ENCODE measurements around the gene NPAS3.
A peak's percentile ranks its signal among the peaks of the same experiment; 100 is the strongest.

Gene NPAS3

DNA sequence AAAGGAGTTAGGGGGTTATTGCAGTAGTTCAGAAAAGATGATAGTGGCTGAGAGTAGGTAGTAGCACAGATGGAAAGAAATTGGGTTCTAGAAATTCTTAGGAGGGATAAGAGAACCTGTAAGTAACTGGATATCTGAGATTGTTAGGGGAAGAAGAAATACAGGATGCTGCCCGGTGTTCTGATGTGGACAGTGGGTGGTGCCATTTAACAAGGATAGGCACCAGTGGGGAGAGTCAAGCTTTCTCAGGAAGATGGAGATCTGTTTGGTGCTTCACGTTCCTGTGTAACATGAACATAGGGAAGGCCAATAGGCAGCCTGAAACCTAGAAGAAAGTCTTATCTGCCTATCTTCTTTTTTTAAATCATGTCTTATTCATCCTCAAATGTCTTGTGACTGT is 245.9 kb downstream of the NPAS3 start:
- DNase-seq (ENCODE audit: low spot score) = no peak

DNA sequence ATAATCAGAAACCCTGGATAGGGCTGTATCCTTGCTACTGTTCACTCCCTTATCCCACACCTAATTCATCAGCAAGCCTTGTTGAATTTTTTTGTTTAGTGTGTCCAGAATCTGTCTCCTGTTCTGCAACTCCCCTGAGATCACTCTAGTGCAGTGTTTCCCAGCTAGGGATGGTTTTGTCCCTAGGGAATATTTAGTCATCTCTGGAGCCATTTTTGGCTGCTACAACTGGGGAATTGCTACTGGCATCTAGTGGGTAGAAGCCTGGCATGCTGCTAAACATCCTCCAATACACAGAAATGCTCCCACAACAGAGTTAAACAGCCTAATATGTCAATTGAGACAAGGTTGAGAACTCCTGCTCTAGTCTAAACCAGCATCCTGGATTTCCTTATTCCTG is 248.0 kb downstream of the NPAS3 start:
- no peak for DNase-seq (ENCODE audit: low spot score)

DNA sequence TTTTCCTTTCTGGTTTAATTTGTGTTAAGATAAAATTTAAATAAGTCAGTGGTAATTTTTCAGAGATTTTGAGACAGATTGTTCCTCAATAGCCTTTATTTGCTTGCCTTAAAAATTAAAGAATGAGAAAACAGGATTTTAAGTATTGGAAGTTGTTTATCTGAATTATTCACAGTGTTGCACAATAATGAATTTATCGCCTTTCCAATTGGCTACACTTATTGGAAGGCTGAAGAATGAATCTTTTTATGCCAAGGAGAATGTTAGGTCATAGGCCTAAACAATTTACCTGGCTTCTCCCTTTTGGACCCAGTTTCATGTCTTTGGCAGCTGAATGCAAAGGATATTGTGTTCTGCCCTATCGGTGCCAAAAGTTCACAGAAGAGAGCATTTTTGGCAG is 250.2 kb downstream of the NPAS3 start:
- no peak for DNase-seq (ENCODE audit: low spot score)

DNA sequence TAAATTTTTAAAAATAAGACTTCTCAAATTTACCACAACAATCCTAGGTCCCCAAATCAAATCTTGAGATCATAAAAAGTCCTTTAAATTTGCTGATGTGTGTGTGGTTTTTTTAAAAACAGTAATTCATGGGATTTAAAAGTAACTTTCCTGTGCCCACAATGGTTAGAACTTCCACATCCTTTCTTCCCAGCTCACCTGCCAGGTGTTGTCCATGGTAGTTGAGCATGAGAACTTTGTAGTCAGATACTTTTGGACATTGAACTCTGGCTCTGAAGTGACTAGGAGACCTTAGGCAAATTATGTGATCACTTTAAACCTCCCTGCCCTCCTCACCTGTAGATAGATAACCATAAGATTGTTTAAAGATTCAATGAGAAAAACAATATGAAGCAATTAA is 253.2 kb downstream of the NPAS3 start:
- DNase-seq (ENCODE audit: low spot score) = no peak

DNA sequence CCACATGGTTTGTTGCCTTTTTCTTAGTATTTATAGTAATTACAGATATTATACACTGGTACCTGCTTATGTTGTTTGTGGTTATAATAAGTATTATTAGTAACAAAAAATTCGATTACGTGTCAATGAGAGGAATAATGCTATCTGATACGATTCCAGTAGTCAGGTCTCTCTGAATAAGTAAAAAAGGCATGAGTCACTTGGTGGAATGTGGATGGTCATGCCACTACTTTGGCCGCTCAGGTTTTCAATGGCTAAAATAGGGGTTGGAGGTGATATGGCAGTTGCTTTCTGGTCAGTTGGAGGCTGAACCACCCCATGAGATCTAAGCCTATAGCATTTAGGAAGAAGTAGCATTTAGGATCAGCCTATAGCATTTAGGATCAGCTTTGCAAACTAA is 255.9 kb downstream of the NPAS3 start:
- DNase-seq (ENCODE audit: low spot score) = no peak

DNA sequence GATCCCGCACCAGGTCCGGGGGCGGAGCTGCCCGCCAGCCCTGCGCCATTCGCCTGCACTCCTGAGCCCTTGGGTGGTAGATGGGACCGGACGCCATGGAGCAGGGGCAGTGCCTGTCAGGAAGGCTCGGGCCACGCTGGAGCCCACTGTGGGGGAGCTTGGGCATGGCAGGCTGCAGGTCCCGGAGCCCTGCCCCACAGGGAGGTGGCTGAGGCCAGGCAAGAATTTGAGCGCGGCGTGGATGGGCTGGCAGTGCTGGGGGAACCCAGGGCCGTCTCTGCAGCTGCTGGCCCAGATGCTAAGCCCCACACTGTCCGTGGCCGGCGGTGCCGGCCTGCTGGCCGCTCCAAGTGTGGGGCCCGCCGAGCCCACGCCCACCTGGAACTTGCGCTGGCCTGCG is 260.0 kb downstream of the NPAS3 start:
- DNase-seq (ENCODE audit: low spot score) = no peak

DNA sequence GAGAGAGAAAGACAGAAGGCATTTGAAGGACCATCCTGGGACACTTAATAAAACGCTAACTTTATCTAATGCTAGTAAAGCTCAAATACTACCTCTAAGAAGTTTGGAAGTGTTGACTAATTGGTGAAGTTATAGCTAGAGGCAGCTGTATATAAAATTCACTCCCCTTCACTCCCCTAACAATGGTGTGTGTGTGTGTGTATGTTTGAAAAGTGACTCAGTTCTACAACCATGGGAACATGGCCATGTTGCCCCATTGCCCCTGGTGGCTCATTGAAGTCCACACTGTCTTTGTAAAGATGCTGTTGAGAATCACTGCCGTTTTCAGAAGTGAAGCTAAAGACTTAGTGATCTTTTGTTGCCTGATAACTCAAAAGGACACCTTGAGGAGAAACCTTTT is 262.4 kb downstream of the NPAS3 start:
- no peak for DNase-seq (ENCODE audit: low spot score)

DNA sequence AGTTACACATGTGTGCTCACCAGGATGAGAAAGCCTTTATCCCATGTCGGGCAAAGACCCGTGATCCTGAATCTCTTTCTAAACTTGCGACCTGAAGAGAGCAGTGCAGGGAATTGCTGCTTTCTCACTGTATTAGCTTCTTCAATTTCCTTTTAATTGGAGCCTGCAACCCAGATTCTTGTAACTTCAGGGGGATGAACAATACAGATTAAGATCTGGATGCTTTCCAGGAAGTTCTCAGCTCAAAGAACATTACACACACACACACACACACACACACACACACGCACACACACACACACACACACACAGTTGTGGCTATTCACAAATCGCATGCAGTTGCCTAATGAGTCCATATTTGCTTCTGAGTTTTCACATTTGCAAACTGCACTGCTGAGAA is 268.3 kb downstream of the NPAS3 start:
- no peak for DNase-seq (ENCODE audit: low spot score)

DNA sequence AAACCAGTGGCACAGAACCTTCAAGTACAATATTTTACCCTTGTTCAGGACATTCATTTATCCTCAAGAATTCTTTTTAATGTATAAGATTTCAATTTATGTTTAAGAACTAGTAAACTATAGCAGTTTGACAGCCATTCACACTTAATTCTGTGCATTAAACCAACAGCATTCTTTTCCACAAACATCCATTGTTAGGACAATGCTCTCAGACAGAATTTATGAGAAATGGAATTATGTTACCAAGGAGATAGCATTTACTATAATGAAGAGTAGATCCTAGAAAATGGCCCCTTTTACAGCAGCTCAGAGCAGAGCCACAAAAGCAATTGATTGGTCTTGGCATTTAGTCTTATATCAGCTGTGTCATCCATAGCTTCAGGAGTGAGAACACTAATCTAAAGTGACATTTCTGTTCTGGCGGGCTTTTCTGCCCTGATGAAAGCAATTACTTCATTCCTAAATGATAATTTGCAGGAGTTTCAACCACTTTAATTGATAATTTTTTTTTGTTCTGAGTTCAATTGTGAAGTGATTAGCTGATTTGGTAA is 268.9 kb downstream of the NPAS3 start:
- no peak for DNase-seq (ENCODE audit: low spot score)

DNA sequence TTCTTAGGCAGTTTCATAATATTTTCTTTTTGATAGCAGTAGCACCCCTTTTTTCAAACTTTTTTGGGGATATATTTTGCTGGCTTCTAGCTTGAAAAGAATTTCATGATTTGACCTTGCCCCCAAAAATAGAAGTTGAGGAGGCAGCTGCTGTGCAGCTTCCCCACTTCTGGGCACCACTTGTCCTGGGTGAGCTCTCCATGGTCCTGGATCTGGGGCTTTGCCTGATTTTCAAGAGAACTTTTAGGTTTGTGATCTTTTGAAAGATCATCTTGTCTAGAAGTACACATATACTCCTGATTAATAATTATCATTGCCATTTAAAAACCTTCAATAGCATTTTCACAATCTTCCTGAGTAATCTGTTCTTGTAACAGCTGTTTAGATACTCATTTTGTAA is 271.6 kb downstream of the NPAS3 start:
- peak; percentile 26 for DNase-seq (ENCODE audit: low spot score)

DNA sequence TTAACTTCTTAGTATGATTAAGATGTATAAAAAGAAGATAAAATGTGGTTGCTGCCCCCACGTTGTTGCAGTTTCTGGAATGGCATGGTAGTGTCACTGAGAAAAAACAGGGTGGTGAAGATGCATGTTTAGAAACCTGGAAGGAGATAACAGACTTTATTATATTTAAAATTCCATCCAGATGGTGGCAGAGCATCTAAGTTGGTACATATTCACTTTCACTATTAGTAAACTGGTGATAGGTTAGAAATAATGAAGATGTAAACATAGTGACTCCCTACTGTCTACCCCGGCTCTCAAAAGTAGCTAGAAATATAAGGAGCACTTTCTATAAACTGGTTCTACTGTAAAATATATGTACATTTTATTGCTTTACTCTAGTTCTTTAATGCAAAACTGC is 279.3 kb downstream of the NPAS3 start:
- no peak for DNase-seq (ENCODE audit: low spot score)

DNA sequence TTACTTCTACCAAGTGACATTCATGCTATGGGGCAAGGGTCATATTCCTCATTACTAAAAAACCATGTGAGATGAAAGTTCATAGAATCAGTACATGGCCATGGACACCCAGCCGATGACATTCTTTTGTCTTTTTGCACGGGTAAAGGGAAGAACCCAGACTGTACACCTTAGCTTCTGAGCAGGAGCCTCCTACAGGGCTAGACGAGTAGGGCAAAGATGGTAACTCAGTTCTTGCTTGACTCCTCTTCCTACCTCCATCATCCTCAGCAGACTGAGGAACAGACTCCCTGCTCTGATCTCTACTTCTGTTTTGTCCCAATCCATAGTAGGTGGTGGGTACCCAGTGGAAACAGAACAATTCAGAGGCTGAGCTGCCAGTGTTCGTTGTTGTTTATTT is 281.3 kb downstream of the NPAS3 start:
- no peak for DNase-seq (ENCODE audit: low spot score)

DNA sequence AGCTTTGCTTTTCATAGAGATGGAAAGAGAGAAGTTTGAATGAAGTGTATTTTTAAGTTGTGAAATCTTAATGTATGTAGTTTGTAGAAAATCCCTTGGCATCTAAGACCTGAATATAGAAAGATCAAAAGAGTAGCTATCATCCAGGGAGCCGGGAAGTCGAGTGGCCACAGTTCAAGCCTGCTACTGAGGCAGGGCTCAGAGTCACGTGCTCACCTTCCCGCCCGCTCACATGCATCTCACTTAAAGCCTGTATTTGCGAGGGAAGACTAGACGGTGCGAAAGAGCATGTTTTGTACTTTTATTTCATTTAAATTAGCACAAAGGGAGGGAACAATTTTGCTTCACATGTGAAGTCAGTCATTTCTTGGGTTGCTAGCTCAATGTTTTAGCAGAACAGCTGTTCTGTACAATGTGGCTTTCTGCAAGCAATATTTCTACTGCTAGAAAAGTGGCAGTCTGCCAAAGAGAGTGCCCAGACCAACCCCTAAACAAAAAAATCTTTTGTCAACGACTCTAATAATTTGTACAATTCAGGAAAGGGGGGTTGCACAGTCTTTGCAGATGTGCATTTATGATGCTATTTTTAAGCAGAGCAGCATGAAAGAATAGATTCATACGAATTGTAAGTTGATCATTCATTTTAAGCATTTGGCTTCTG is 290.7 kb downstream of the NPAS3 start:
- DNase-seq (ENCODE audit: low spot score) = no peak

DNA sequence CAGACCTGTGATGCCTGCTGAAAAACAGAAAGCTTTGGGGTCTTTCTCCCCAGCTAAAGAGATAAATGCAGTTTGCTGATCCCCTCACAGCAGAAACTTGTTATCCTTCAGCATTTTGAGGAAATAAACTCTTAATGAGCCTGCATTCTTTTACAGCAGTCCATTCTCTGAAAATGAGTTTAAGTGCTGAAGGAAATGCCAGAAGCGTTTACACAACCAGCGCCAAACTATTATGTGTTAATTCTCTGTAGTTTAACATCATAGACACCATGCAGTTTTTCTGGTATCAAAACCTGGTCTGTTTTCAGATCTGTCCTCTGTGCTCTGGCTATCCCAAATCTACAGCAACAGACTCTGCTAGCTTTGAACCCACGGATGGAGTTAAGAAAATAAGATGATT is 291.3 kb downstream of the NPAS3 start:
- DNase-seq (ENCODE audit: low spot score) = no peak

DNA sequence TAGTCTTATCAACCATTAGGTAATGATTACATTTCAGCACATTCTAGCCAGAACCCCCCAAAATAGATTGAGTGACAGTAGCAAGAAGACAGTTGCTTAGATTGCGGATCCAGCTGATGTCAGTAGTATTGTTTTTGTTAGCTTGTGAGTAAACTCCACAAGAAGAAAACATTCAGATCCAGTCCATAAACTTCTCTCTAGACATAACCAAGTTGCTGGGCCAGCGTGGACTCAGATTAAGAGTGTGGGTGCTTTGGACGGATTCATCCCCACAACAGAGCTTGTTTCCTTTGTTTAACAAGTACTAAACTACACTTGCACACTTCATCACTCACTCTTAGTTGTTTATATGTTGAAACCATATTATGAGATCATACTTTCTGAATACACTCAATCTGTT is 293.4 kb downstream of the NPAS3 start:
- DNase-seq (ENCODE audit: low spot score) = no peak

DNA sequence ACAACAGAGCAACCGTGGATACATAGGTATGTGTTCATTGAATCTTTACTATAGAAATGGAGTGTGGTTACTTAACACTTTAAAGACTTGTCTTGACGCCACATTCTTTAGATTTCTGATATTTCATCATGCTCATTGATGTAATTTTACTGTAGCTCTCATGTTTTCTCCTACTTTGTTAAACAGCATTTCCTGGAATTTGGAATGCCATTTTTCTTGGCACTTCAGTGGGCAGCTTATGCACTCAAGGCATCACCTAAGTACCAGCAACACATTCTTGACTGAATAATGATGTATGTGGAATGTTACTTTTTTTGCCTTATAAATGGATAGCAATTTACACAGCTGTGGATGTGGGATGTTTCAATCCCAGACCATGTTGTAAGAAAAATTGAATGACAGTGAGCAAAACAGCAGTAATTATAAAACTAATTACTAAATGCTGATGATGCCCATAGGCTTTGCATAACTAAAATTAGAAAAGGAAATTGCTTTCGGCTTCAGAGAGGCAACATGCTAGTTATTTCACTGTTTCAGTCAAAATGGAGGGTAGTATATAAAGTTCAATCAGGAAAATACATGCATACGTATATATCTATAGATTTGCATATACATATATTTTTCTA is 298.5 kb downstream of the NPAS3 start:
- DNase-seq (ENCODE audit: low spot score) = no peak

DNA sequence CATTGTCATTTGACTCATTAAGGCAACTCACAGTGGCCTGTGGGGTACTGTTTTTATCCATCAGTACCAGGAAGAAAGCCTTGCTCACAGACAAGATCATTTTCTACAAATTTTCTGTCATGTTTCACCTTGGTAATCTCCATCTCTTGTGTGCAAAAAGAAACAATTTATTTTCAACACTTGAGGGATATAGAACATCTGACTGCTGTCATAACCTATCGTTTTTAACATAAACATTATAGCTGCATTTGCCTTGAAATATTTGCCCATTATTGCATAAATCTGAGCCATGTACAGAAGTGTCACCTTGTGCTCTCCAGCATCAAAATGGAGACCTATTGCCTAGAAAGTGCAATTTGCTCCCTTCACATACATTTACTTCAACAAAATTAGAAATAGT is 300.8 kb downstream of the NPAS3 start:
- no peak for DNase-seq (ENCODE audit: low spot score)

DNA sequence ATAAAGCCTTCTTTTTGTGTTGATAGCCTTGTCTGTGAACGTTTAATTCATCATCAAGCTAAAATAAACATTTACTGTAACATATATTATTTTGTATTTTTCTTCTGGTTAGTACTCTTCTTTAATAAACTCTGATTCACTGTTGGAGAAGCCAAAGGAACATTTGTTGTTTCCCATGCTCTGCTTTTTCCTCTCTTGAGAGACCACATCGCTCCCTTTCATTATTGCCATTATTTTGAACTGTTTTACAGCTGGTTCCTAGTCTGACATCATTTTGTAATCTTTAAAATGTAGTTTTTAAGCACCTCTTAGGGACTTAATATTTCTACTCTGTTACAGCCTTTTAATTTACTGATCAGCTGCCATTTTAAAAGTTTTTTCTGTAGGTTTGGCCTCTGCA is 301.8 kb downstream of the NPAS3 start:
- no peak for DNase-seq (ENCODE audit: low spot score)

DNA sequence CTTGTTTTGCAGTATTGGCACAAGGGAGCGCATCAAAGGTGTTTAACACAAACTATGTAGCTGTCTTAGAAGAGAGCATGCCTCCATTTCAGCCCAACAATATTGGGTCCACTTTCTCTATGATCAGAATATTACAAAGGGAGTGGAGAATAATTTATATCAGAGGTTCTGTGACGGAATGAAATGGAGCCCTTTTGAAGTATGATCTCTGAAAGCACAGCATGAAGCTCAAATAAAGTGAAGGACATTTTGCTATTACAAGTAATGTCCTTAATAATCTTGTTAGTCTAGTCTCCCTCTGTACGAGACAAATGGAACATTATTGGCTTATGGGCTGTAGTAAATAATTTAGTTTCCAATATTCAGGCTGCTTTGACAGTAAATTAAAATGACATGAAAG is 302.7 kb downstream of the NPAS3 start:
- no peak for DNase-seq (ENCODE audit: low spot score)

DNA sequence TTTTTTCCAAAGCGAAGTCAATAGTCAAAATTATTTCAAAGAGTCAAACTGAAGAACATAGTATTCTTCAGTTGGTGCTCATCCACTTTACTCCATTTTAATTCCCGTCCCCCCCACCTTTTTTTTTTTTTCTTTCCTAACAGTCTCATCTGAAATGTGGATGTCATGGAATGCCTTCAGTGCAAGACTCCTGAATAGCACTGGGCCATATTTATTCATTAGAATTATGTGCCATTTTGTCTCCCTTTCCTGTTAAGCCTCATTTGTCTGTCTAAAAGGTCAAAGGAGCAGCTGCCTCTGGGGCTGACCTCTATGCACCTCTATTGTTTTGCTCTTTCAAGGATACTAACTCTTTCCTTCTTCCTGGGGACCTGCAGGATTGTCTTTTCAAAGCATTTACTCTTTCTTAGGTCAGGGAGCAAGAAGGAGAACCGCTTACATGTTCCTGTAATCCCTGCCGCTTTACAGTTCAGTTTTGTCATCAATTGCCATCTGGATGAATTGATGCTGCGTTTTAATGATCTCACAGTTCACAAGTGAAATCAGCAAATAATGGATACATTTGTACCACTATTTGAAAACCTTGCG is 310.6 kb downstream of the NPAS3 start:
- peak; percentile 14 for DNase-seq (ENCODE audit: low spot score)

DNA sequence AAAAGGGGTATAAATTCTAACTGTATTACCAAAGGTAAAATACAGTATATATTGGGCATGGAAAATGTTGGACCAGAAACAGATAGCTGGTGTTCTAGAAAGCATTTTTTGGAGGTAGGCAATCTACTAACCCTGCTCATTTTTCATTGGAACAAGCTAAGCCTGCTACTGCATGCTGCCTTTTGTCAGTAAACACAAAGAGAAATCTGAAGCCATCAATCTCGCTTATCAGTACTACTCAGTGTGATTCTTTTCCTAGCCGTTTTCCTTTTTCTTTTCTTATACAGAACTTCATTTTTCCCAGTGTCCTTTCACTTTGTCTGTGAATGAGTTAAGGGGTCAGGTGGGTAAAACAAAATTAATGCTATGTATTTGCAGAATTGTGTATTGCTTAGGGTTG is 312.3 kb downstream of the NPAS3 start:
- peak; percentile 8 for DNase-seq (ENCODE audit: low spot score)

DNA sequence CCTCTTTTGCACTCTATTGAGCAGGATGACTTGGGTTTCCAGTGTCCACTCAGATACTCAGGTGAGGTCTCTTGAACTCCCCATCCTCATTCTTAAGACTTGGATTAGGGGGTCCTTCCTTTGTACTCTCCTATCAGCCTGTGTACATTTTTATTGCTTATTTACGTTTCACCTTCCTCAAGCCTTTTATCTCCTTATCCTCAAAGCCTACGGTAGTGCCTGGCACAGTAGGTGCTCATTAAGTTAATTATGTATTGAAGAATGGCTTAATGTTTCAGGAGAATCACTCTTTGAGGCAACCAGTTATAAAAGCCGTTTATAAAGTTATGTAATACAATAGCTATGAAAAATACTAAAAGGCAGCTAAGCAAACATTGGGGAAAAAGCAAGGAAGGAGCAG is 315.7 kb downstream of the NPAS3 start:
- no peak for DNase-seq (ENCODE audit: low spot score)

DNA sequence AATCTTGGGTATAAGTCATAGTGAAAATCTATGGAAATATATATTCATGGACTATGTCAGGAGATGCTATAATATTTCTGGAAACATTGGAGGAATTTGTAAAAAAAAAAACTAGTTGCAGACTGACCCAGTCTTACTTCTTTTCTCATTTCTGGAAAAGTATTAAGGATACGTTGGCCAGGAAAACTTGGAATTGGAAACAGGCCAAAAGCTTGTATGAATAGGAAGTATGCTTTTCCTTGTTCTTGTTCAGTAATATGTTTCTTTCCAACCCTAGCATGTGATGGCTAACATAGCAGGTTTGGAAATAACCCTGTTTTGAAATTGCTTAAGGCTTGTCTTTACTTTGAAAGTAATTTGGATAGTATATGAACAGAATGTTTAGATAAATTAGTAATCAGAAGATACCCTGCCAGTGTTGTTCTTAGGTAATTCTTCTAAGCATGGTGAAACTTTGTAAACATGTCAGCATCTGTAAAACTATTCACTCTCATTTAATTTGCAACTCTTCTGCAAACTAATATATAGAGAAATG is 316.2 kb downstream of the NPAS3 start:
- DNase-seq (ENCODE audit: low spot score) = no peak

Measured in iPS-NIHi11 (cell line).